ENCODE results near the gene KLHL7.
"Not testable (repeated sequence)": the region's sequence is repeated elsewhere in the genome, so short reads cannot be mapped to it uniquely, and the experiment has no call there.

KLHL7 gene

GRCh38 chr7:23175938-23176337, 70.4 kb downstream of the KLHL7 start:
- no peak for DNase-seq

- DNase-seq: peak; percentile 29 to 95 (median 88)
These were observed 76.3 kb downstream of the KLHL7 start, which contains the start of gene NUP42 for GRCh38 chr7:23181684-23182553. Gene NUP42 (plus strand): TSS chr7:23182048. CDS start chr7:23182086, 38 bp downstream.

DNA sequence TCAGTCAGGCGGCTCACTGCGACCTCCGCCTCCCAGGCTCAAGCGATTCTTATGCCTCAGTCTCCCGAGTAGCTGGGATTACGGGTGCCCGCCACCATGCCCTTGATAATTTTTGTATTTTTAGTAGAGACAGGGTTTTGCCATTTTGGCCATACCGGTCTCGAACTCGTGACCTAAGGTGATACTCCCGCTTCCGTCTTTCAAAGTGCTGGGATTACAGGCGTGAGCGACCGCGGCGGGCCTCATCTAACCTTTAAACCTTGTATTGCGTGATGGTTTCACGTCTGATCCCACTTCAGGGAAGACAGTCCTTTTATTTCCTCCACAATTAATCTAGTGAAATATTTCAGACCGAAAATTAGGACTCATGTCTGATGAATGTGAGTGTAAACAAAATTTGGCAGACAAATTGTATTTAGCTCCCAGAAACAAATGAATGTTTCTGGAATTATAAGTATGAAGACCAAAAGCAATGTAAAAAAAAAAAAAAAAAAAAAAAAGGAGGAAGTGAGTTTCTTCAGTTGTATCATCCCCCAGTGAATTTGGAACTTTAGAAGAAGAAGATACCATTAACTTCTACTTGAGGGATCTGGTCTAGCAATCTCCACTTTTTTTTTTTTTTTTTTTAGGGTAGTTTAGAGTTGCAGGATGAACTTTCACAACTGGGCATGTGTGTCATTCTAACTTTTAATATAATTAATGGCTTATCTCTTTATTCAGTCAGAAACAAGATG, 77.9 kb downstream of the KLHL7 start:
- DNase-seq: no peak

DNA sequence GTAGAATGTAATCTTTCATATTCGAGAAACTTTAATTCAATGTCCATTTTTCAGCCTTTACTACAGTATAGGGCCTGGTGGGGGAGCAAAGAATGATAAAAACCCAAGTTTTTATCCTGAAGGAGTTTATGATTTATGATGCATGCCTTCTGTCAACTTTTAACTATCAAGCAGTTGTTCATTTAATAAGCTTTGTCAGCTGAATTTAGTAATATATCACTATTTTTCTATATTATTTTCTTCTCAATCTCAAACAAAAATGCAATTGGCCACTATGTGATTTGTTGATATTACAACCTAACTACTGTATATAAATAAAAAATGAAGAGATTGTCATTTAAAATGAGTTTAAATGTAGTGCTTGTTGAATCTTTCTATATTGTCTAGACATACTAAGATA, 78.7 kb downstream of the KLHL7 start:
- no peak for DNase-seq

- peak in 36 of 56 donors; percentile 2 to 79 (median 35) for DNase-seq
These were observed 79.2 kb downstream of the KLHL7 start for GRCh38 chr7:23184709-23185359.

- no peak for DNase-seq
These were observed 80.4 kb downstream of the KLHL7 start for GRCh38 chr7:23185980-23186379.

GRCh38 chr7:23191022-23191421, 85.4 kb downstream of the KLHL7 start:
- no peak for DNase-seq

DNA sequence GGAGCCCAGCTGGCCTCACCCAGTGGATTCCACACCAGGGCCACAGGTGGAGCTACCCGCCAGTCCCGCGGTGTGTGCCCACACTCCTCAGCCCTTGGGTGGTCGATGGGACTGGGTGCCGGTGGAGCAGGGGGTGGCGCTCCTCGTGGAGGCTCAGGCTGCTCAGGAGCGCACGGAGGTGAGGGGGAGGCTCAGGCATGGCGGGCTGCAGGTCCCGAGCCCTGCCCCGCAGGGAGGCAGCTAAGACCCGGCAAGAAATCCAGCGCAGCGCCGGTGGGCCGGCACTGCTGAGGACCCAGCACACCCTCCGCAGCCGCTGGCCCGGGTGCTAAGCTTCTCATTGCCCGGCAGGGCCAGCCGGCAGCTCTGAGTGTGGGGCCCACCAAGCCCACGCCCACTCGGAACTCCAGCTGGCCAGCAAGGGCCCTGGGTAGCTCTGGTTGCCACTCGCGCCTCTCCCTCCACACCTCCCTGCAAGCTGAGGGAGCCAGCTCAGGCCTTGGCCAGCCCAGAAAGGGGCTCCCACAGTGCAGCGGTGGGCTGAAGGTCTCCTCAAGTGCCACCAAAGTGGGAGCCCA, 88.2 kb downstream of the KLHL7 start:
- not testable (repeated sequence) for DNase-seq

- DNase-seq: no peak
These were observed 90.7 kb downstream of the KLHL7 start for GRCh38 chr7:23196306-23196705.

DNA sequence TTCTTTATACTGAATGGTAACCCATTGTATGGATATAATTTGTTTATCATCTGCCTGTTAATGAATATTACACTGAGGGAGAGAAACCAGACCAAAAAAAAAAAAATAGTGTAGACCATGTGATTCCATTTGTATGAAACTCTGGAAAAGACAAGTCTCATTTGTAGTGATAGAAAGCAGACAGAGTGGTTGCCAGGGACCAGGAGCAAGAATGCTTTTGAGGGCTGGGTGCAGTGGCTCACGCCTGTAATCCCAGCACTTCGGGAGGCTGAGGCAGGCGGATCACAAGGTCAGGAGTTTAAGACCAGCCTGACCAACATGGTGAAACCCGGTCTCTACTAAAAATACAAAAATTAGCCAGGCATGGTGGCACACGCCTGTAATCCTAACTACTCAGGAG, 92.2 kb downstream of the KLHL7 start:
- not testable (repeated sequence) for DNase-seq

DNA sequence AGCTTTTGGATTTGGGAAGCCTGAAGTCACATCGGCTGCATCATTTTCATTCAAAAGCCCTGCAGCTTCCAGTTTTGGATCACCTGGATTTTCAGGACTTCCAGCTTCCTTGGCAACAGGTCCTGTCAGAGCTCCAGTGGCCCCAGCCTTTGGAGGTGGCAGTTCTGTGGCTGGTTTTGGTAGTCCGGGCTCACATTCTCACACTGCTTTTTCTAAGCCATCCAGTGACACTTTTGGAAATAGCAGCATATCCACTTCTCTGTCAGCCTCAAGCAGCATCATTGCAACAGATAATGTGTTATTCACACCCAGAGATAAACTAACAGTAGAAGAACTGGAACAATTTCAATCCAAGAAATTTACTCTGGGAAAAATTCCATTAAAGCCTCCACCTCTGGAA, 94.7 kb downstream of the KLHL7 start:
- no peak for DNase-seq

GRCh38 chr7:23204241-23204640, 98.7 kb downstream of the KLHL7 start:
- DNase-seq: no peak

DNA sequence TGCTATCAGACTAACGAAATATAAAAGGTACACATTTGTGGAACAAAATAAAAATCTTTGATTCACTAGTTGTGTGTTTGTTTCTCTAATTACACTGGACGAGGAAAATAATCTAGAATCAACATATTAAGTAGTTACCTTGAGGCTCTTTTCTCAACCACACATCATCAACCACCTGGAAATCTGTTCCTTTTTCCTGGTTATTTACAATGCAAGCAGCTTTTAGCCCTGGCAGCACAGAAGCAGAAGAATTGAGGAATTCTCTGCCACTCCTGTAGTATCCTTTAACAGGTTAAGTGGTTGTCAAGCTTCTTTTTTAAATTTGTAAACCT, 100.0 kb downstream of the KLHL7 start:
- no peak for DNase-seq

- peak in 3 of 56 donors; percentile 12 to 24 (median 13) for DNase-seq
These were observed 100.6 kb downstream of the KLHL7 start for GRCh38 chr7:23205909-23206767.

DNA sequence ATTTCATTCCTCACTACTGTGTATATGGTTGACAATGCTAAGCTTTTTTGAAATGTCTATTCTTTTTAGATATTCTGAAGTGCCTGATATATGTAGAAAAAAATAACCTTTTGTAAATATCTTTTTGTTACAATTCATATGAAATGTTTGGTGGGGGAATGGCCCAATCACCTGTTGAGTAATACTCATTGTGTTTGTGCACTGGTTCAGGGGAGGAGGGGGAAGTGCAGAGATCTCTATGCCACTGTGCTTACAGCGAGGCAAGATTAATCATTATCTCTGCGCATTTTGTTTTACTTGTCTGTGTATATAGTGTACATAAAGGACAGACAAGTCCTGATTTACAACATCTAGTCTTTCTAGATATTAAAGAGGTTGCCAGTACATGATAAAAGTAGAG, 101.4 kb downstream of the KLHL7 start:
- DNase-seq: no peak

- DNase-seq: no peak
These were observed 102.3 kb downstream of the KLHL7 start for GRCh38 chr7:23207884-23208283.

GRCh38 chr7:23208316-23208715, 102.7 kb downstream of the KLHL7 start:
- DNase-seq: no peak

GRCh38 chr7:23210506-23210905, 104.9 kb downstream of the KLHL7 start:
- DNase-seq: no peak

GRCh38 chr7:23211589-23211988, 106.0 kb downstream of the KLHL7 start:
- DNase-seq: no peak

DNA sequence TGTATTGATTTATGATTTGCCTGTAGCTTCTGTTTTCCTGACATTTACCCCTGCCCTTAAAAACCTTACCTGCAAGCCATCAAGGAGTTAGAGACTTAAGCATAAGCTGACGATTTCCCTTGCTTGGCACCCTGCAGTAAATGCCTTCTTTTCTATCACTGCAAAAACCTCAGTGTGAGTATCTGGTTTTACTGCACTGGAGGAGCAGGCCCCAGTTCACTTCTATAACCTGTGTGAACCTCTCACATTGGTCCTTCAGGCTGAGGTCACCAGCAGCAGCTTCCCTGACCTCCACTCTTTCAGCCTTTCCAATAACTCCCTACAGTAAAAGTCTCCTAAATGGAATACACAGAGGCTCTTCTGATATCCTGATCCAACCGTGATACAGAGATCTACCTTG, 106.8 kb downstream of the KLHL7 start:
- DNase-seq: no peak

DNA sequence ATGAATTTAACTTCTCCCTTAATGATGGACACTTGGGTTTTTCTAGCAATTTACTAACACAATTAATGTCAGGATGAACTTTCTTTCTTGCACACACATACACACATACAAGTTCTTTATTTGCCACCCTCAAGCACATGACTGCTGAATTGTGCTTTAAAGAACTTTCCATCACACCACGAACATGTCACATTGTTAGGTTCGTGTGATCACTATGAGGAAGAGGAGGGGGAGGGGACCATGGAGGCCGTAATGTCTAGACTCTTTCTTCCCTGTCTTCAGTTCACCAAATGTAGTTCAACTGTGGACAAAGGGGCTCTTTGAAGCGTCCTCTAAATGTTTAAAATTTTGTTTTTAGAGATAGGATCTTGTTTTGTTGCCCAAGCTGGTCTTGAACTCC, 107.3 kb downstream of the KLHL7 start:
- DNase-seq: no peak

All from nucleus accumbens (tissue), 56 donors.